ENCODE measurements around the gene MDK.

- TF ChIP-seq, protein P1, sequence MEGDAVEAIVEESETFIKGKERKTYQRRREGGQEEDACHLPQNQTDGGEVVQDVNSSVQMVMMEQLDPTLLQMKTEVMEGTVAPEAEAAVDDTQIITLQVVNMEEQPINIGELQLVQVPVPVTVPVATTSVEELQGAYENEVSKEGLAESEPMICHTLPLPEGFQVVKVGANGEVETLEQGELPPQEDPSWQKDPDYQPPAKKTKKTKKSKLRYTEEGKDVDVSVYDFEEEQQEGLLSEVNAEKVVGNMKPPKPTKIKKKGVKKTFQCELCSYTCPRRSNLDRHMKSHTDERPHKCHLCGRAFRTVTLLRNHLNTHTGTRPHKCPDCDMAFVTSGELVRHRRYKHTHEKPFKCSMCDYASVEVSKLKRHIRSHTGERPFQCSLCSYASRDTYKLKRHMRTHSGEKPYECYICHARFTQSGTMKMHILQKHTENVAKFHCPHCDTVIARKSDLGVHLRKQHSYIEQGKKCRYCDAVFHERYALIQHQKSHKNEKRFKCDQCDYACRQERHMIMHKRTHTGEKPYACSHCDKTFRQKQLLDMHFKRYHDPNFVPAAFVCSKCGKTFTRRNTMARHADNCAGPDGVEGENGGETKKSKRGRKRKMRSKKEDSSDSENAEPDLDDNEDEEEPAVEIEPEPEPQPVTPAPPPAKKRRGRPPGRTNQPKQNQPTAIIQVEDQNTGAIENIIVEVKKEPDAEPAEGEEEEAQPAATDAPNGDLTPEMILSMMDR (IDR thresholded peaks at IDR 0.05; ENCODE audit: low read depth, low read length), result no peak
- TF ChIP-seq POLR2A (IDR thresholded peaks at IDR 0.05; ENCODE audit: extremely low read depth, insufficient read length) (no peak), MYC (IDR thresholded peaks at IDR 0.05; ENCODE audit: low read depth, low read length) (no peak), MAX (IDR thresholded peaks at IDR 0.05; ENCODE audit: low read depth, low read length) (no peak)
These were observed 39.0 kb downstream of the MDK start for GRCh38 chr11:46420513-46420912.

All from NB4 (cell line).